K562 (cell line): ENCODE results near the gene HNRNPM. TPM values are rescaled to one million over a fixed set of nuclear protein-coding genes. Genes with fewer than 3 reads are reported as not detected.
A peak's percentile ranks its signal among the peaks of the same experiment; 100 is the strongest.

ENCODE experiments used
- ATAC-seq: fragments of 200-7000 bp; cut with Tn5 transposase; 3 replicates; pipeline ENCODE4 v1.9.1; 2020; ENCODE audit warnings: moderate library complexity
- BruUV-seq: library from RNA; stranded (reverse); fragments of 400-500 nt; replicated peaks from 2 replicates; lab custom pipeline; 2021; lab: Mats Ljungman, UMichigan
- CTCF ChIA-PET: fragments of 300-600 bp; formaldehyde crosslinking; extraction: SDS; loops from one replicate; lab custom pipeline; 2021; ENCODE audit warnings: low intra/inter-chr PET ratio; lab: Yijun Ruan, JAX
- POLR2A ChIA-PET: fragments of 300-600, 350-650 bp; sonication (Branson Sonifier 250); formaldehyde crosslinking; extraction: SDS; loops from one replicate; lab custom pipeline; 2021; ENCODE audit warnings: antibody characterized with exemption, inconsistent platforms; lab: Yijun Ruan, JAX
- DNase-seq, 4 experiments: peaks; one replicate each; pipeline versions ENCODE4 v3.0.0 to v3.0.0-alpha.2; 2011 to 2018; ENCODE audit warnings: low spot score in 3 of 4, mixed read lengths in 3 of 4; ENCODE audit errors: extremely low read depth in 1 of 4
- FAIRE-seq: peaks from 2 replicates; lab custom pipeline; 2011; peaks lifted over from hg19 to GRCh38; lab: Jason Lieb, UNC
- H2AFZ ChIP-seq: 2 replicates; pipeline ENCODE4 v1.6.0; 2011; ENCODE audit warnings: low read depth, low read length, control low read depth, inconsistent platforms
- H3K27ac ChIP-seq: fragments of 200-600 bp; 3 replicates; pipeline ENCODE4 v1.8.0; 2011; ENCODE audit warnings: low read depth, mild to moderate bottlenecking, control low read depth, inconsistent platforms, low read length, moderate library complexity, mixed read lengths; ENCODE audit errors: extremely low read depth
- H3K27me3 ChIP-seq, 2 experiments: fragments of 300-600 bp in 1 of 2; 2 replicates in 1 of 2; 3 replicates in 1 of 2; pipeline versions ENCODE4 v1.6.0 to v1.8.0; 2011; ENCODE audit warnings: inconsistent platforms in 2 of 2, low read length in 2 of 2, mild to moderate bottlenecking in 1 of 2, mixed read lengths in 1 of 2, moderate library complexity in 1 of 2; ENCODE audit not compliant: control insufficient read depth in 2 of 2, insufficient read depth in 2 of 2
- H3K36me3 ChIP-seq: fragments of 300-600 bp; 3 replicates; pipeline ENCODE4 v1.8.0; 2011; ENCODE audit warnings: mild to moderate bottlenecking, low read length, inconsistent platforms; ENCODE audit not compliant: control insufficient read depth, insufficient read depth
- H3K4me1 ChIP-seq, 2 experiments: fragments of 200-600 bp in 1 of 2; replicated peaks in 1 of 2; 2 replicates in 1 of 2; 3 replicates in 1 of 2; pipeline versions ENCODE4 v1.5.1 to v1.8.0; 2011; ENCODE audit warnings: inconsistent platforms in 2 of 2, low read length in 2 of 2, mild to moderate bottlenecking in 1 of 2, mixed read lengths in 1 of 2, moderate library complexity in 1 of 2; ENCODE audit not compliant: control insufficient read depth in 2 of 2, insufficient read depth in 2 of 2
- H3K4me2 ChIP-seq: 2 replicates; pipeline ENCODE4 v1.6.1; 2011; ENCODE audit warnings: low read length, control low read depth, inconsistent platforms, mixed read lengths; ENCODE audit not compliant: insufficient read depth
- H3K4me3 ChIP-seq: fragments of 200-600 bp; sonication (generic), shearing (Covaris generic); 2 replicates; pipeline ENCODE4 v1.5.1; 2016; ENCODE audit warnings: control low read depth, inconsistent platforms
- H3K79me2 ChIP-seq: fragments of 200-600 bp; 3 replicates; pipeline ENCODE4 v1.8.0; 2011; ENCODE audit warnings: low read length, inconsistent platforms; ENCODE audit not compliant: control insufficient read depth, insufficient read depth
- H3K9ac ChIP-seq, 2 experiments: 2 replicates each; pipeline versions ENCODE4 v1.6.0 to v1.6.1; 2011; ENCODE audit warnings: low read depth in 2 of 2, low read length in 2 of 2, control low read depth in 1 of 2, inconsistent platforms in 1 of 2, mild to moderate bottlenecking in 1 of 2, mixed read lengths in 1 of 2; ENCODE audit not compliant: insufficient read depth in 1 of 2
- H3K9me1 ChIP-seq: one replicate; pipeline ENCODE4 v1.6.0; 2011; ENCODE audit warnings: inconsistent platforms, mild to moderate bottlenecking, low read length, moderate library complexity; ENCODE audit not compliant: control insufficient read depth, insufficient read depth
- H3K9me3 ChIP-seq: replicated peaks from 2 replicates; pipeline ENCODE4 v1.5.1; 2011; ENCODE audit warnings: low read depth, low read length, inconsistent platforms; ENCODE audit not compliant: control insufficient read depth, insufficient read depth
- H4K20me1 ChIP-seq: replicated peaks from 2 replicates; pipeline ENCODE4 v1.6.1; 2011; ENCODE audit warnings: low read length, inconsistent platforms, mixed read lengths; ENCODE audit not compliant: control insufficient read depth, insufficient read depth
- ADNP ChIP-seq: fragments of 200-800 bp; sonication (Bioruptor generic); IDR thresholded peaks from 2 replicates; pipeline ENCODE4 v1.6.1; 2016; ENCODE audit warnings: missing genetic modification characterization, missing compliant biosample characterization
- BCOR ChIP-seq: fragments of 450-650 bp; IDR thresholded peaks from 2 replicates; pipeline ENCODE4 v1.6.1; 2016
- CSDE1 ChIP-seq, 2 experiments: fragments of 450-650 bp; IDR thresholded peaks; 2 replicates each; pipeline ENCODE4 v1.6.1; 2016; ENCODE audit warnings: mild to moderate bottlenecking in 1 of 2
- HDAC8 ChIP-seq: fragments of 450-650 bp; IDR thresholded peaks from 2 replicates; pipeline ENCODE4 v1.6.1; 2016; ENCODE audit warnings: mild to moderate bottlenecking, missing genetic modification characterization, moderate library complexity, missing compliant biosample characterization
- PTBP1 ChIP-seq: fragments of 200-400 bp; formaldehyde crosslinking; IDR thresholded peaks from 2 replicates; pipeline ENCODE4 v1.6.1; 2017; ENCODE audit warnings: low read depth, low read length
- RBM25 ChIP-seq: fragments of 200-400 bp; formaldehyde crosslinking; IDR thresholded peaks from 2 replicates; pipeline ENCODE4 v1.6.1; 2018; ENCODE audit warnings: low read length, low read depth, moderate library complexity; ENCODE audit not compliant: severe bottlenecking
- TAF1 ChIP-seq: IDR thresholded peaks from 2 replicates; pipeline ENCODE4 v1.6.1; 2011; ENCODE audit warnings: mild to moderate bottlenecking, low read length, moderate library complexity; ENCODE audit not compliant: insufficient read depth, control insufficient read depth, severe bottlenecking; ENCODE audit errors: extremely low read depth
- WGBS: fragments of 100-300 bp; shearing (Covaris generic); methylation state at CpG from one replicate; pipeline ENCODE4 v1.1.6; 2016; ENCODE audit warnings: low coverage, mixed read lengths; ENCODE audit not compliant: insufficient coverage; ENCODE audit errors: missing lambda C conversion rate; 5-methylcytosine and 5-hydroxymethylcytosine counted together
- in situ Hi-C: fragments of 300-500 bp; cut with MboI; formaldehyde crosslinking; loops from 4 replicates; pipeline ENCODE4 v1.15.0; 2018; ENCODE audit warnings: inconsistent platforms, mixed read lengths
- intact Hi-C: fragments of 100-400 bp; cut with micrococcal nuclease; formaldehyde crosslinking; loops from 2 replicates; pipeline ENCODE4 v1.14.2; 2022
- polyA plus RNA-seq, 8 experiments: library from polyadenylated mRNA; depleted of rRNA in 4 of 8; stranded (reverse) in 5 of 8; unstranded in 3 of 8; fragments of >200 nt; fragmentation: Nextera tagmentation in 2 of 8; fragmentation: Illumina TruSeq in 1 of 8; extraction: Ambion mirVana in 2 of 8; extraction: Trizol in 1 of 8; gene quantifications; 2 replicates each; pipeline versions ENCODE4 v1.2.1 to v1.2.3, GENCODE V29; 2011 to 2014; ENCODE audit warnings: inconsistent platforms in 1 of 8, missing spikeins in 1 of 8
- total RNA-seq, 7 experiments: library from RNA; depleted of rRNA in 6 of 7; stranded (reverse); fragments of >200 nt in 6 of 7; fragmentation: Illumina TruSeq in 2 of 7; extraction: Trizol in 2 of 7; gene quantifications; 2 replicates each; pipeline versions ENCODE4 v1.2.1 to v1.2.3, GENCODE V29; 2011 to 2021; ENCODE audit warnings: low replicate concordance in 1 of 7

The HNRNPM gene
- total and polyA plus RNA-seq, 9 of the 15 experiments (the other 6 are each of a cell fraction or from before 2014, with no cell fraction given), result 11.1 to 340 (median 195) TPM

DNA sequence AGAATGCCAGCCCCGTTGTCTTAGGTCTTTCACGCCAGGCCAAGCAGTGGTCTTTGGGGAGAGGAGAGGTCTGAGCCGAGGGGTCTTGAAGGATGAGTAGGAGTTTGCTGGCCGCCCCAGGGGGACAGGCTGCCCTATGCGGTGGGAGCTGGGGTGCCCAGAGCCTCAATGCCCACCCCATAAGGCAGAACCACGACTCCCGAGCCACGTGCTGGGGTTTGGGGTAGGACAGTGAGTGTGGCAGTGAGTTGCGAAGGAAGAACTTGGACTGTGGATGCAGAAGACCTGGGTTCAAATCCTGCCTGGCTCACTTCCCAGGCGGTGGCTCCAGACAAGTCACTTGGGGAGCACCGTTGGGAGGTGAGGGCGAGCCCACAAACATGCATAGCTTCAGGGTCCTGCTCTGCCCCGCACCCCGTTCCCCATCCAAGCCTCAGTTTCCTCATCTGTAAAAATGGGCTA is 49.1 kb upstream of the HNRNPM start:
- peaks cover 50% of the 10 kb centered on the region for H4K20me1 ChIP-seq
- no peak overlapping the region for H3K4me3 ChIP-seq
- WGBS, result 72% methylated on average over 10 of the region's 14 CpGs
- H3K9ac ChIP-seq, result peak overlapping the region in 1 of 2 experiments; percentile 68; a peak in 1 of 4 replicates
- H3K79me2 ChIP-seq, result peaks cover 58% of the 10 kb centered on the region
- FAIRE-seq (no peak), ATAC-seq (no peak), DNase-seq (no peak)
- BruUV-seq, result no TSS peak
- no peaks in the 10 kb centered on the region for H3K27me3 ChIP-seq
- in situ Hi-C loops (loop anchor here (5.0 kb wide), 1 partner anchor 38 kb away; no protein-coding TSS in a partner anchor), intact Hi-C loops (loop anchor here (1.0 kb wide), 1 partner anchor 41 kb away; no protein-coding TSS in a partner anchor)
- no peaks in the 10 kb centered on the region for H3K9me3 ChIP-seq
- ChIA-PET POLR2A (interaction anchor here (0.5 kb wide), 1 partner anchor 527 kb away, joined by 5 read pairs; no protein-coding TSS in a partner anchor), CTCF (interaction anchor here (1.1 to 1.4 kb wide), 3 partner anchors 42 to 185 kb away, joined by 3 to 5 read pairs (median 3); no protein-coding TSS in a partner anchor)
- TF ChIP-seq BCOR (peak; percentile 86), ADNP (tag) (0 out of 2 replicates have a peak, but pooled peaks have one; percentile 25), HDAC8 (tag) (no peak), RBM25 (peak; percentile 76), PTBP1 (0 out of 2 replicates have a peak, but pooled peaks have one; percentile 35), CSDE1 (IDR thresholded peaks at IDR 0.05) (no peak), TAF1 (no peak)
- no peak overlapping the region for H2AFZ ChIP-seq
- H3K9me1 ChIP-seq, result peaks cover 9% of the 10 kb centered on the region
- peaks cover 22 to 69% of the 10 kb centered on the region in 2 experiments; a peak in 4 of 5 replicates for H3K4me1 ChIP-seq
- no peak overlapping the region for H3K4me2 ChIP-seq
- H3K27ac ChIP-seq, result no peak overlapping the region
- peaks cover 11% of the 10 kb centered on the region; the same call in 1 of the 3 replicates for H3K36me3 ChIP-seq
